ENCODE data around the gene ROBO1.

ROBO1 gene

GRCh38 chr3:79297245-79297960, 470.4 kb downstream of the ROBO1 start:
- peak; percentile 75 for DNase-seq

DNA sequence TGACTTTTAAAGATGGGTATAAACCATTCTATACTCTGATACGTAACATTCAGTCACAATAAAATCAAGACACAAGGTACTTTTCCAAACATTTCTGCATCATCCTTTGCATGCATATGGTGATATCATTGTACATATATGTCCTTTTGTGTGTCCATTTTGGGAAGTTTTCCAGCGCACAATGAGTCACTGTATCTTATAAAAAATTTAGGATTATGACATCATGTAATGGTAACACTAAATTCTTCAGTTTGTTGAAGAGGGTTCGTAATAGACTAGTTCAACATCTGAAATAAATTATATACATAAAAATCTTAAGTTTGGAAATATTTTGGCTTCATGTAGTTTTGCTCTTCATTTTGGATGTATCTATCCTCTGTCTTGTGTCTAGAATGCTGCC, 480.9 kb downstream of the ROBO1 start:
- no peak for DNase-seq

DNA sequence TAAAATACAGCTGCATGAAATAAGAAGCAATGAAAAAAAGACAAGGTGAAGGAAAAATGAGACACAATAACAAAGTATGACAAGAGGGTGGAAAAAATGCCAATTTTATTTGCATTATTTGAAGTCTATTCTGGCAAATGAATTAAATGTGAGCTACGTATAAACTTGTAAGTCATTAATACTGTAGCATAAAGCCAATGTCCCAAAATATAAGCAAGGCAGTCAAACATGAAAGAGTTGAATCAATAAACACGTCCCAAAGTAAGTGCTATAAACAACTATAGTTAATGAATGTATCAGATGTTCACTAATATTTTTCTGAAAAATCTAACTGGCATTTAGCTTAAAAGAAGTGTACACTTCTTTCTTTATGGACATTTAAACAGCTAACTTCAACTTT, 481.9 kb downstream of the ROBO1 start:
- DNase-seq: no peak

DNA sequence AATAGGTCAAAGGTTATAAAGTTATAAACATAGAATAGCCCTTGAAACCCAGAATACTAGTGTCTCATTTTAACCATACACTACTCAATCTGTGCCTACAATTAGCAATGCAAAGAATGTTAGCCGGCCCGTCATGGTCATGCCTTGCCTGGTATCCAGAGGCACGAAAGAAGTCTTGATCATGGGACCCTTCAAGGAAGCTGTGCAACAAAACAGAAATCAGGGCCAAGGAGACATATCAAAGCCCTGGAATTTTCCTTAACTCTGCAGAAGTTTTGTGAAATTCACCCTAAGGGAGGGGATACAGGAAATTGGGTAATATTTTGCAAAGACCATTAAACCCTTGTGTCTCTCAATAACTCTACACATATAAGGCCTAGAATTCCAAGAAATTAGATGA, 482.4 kb downstream of the ROBO1 start:
- DNase-seq: no peak

GRCh38 chr3:79284781-79285180, 483.0 kb downstream of the ROBO1 start:
- no peak for DNase-seq

DNA sequence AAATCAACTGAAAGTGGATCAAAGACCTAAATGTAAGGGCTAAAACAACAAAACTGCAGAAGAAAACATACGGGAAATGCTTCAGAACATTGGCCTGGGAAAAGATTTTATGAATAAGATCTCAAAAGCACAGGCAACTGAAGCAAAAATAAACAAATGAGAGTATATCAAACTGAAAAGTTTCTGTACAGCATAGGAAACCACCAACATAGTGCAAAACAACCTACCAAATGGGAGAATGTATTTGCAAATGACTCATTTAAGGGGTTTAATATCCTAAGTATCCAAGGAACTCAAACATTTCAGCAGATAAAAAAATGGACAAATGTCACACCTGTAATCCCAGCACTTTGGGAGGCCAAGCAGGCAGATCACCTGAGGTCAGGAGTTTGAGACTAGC, 489.1 kb downstream of the ROBO1 start:
- DNase-seq: no peak

DNA sequence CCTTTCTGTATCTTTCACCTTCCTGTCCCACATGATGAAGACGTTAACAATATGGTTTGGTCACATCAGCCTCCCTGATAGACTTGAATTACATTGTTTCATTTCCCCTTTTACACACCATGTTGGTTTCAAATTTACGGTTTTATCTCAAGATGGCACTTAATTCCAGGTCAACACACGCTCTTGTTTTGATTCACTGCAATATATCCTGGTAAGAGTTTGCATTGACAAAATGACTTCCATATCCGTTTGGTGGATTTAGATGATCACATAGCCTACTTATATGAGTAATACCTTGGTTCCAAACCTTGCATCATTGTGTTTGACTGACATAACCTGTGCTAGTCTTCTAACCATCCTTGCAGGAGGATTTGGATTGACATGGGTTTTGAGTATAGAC, 499.4 kb downstream of the ROBO1 start:
- no peak for DNase-seq

DNA sequence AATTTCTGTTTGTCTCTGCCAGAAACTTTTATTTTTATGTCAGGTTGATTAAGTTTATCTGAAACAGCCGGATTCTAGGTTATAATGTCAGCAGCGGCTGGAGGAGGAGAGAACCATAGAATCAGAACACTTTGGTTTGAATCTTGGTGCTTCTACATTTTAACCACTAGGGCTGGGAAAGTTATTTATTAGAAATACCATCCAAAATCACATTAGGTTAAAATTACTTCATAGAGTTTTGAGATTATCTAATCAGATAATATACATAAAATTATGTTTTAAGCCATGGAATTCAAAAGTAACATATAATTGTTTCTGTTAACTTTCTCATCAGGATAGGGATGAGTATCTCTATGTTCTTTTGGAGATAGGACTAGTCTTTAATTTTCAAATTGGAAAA, 502.9 kb downstream of the ROBO1 start:
- no peak for DNase-seq

- no peak for DNase-seq
These were observed 504.4 kb downstream of the ROBO1 start for GRCh38 chr3:79263423-79263822.

GRCh38 chr3:79258479-79258878, 509.3 kb downstream of the ROBO1 start:
- DNase-seq: no peak

- no peak for DNase-seq
These were observed 510.0 kb downstream of the ROBO1 start for GRCh38 chr3:79257791-79258190.

DNA sequence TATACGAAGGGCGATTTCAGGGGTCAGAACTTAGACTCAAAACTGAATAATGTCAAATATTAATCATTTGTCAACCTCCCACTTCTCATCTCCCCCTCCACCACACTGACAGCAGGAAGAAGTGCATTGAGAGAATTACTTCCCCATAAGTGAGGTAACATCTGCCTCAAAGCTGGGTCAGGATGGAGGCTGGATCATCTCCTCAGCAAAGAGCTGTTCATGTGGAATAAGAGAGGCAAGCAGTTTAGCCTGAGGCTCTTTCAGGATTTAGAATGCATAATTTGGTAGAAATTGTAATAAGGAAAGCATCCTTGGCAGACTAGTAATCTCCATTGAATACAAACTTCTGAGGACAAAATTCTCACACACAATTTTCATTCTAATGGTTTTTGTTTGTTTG, 512.1 kb downstream of the ROBO1 start:
- DNase-seq: no peak

DNA sequence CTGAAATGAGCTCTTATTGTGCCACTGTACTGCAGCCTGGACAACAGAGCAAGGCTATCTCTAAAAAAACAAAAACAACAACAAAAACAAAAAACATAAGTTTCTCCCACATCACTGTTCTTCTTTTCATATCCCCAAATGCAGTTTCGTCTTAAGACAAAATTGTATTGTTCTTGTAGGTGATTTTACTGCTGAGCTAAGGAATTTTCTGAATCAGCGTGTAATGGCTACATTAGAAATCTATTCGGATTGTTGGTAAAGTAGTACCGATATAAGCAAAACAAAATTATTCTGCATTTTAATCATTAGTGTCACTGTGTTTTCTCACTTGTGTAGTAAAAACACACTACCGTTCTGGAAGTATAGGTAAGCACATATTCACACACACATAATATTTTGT, 512.5 kb downstream of the ROBO1 start:
- no peak for DNase-seq

DNA sequence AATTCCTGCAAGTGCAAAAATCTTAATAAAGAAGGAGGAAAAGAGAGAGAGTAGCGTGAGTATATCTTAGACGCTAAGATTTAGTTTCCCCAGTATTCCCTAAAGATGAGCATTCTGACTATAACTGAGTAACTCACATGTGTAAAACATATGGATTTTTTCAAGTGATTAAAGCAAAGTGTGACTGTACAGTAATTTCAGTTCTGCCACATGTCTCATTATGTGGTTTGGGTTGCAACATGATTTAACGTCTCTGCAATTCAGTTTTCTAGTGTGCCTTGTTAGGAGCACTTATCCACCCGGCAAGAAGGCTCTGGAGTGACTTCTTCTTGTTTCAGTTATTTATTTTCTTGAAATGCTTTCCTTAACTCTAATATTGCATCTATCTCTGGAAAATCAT, 514.1 kb downstream of the ROBO1 start:
- DNase-seq: no peak

GRCh38 chr3:79253271-79253670, 514.5 kb downstream of the ROBO1 start:
- no peak for DNase-seq

- DNase-seq: no peak
These were observed 517.1 kb downstream of the ROBO1 start for GRCh38 chr3:79250746-79251145.

DNA sequence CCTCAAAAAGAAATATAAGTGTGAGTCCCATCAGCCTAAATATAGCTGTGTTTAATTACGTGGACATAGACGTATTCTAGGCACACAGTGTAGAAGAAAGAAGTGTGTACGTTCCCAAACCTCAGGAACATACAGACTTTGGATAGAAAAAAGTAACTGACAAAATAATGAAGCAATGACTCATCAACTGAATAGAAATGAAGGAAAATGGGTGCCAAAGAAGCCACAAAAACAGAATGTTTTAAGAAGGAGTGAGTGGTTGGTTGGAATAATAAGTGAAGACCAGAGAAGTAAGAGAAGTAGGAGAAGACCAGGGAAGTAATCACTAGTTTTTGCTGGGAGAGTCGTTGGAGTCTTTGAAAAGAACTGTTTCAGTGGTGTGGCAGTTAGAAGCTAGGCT, 518.1 kb downstream of the ROBO1 start:
- no peak for DNase-seq

DNA sequence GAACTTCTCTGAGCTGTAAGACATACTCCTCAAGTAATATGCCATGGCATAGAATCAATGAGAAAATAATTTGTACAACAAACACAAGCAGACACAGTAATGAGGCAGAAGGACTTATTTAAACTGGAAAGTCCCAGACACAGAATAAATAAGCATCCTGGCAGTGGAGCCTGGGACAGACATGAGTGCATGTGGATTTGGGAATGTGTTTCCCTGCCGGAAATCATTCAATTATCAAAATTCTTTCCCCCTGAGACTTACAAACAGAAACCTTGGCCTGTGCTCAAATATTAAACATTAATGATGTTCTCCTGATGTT, 520.1 kb downstream of the ROBO1 start:
- no peak for DNase-seq

DNA sequence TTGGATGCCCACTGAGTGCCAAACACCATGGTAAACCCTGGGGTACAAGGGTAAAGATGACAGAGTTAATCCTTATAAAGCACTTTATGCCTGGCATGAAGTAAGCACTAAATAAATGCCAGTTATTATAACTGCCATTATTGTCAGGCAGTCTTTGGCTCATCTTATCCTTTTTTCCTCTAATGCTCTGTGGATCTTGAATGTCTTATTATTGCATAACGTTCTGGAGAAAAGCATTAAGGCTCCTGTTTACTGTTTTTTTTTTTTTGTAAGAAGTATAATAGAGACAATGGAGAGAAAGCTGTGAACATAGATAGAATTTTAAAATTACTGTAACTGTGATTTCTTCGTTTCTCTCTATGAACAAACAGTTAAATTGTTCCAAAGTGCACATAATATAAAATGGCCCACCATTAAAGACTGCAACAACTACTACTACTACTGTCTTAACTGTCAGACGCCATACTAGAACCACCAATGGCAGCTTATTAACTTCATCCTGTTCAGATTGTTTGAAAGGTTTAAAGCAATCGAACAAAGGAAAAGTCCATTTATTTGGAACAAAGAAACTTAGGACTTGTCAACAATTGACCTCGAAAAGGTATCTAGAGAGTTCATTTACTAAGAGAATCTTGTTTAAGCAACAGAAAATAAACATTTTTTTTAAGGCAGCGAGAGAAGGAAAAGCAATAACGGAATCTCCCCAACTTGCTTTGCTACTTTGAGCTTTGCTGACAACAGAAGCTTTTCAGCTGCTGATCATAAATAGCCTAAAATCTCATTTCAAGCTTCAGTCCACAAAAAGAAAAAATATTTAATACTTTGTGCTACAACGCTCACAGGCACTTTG, 520.7 kb downstream of the ROBO1 start:
- DNase-seq: no peak

GRCh38 chr3:79245284-79246138, 522.3 kb downstream of the ROBO1 start:
- DNase-seq: no peak

- DNase-seq: no peak
These were observed 531.3 kb downstream of the ROBO1 start for GRCh38 chr3:79236496-79236895.

DNA sequence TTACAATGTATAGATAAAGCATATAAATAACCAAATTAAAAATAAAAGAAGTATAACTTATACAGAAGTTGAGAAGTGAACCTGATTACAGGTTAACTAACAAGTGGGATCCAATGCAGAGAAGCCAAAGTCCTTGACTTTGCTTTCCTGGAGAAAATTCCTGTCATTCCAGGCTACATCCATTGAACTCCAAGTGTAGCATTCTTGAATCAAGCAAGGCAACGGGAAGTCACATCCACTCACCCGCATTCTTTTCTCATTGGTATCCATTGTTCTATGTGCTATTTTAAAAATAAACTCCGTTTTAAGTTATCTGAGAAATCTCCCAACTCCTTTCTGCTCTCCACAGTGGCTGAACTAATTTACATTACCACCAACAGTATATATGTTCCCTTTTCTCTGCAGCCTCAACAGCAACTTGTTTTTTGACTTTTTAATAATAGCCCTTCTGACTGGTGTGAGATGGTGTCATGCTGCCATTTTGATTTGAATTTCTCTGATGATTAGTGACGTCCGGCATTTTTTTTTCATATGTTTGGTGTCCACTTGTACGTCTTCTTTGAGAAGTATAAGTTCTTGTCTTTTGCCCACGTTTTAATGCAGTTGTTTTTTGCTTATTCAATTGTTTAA, 534.3 kb downstream of the ROBO1 start:
- no peak for DNase-seq

- DNase-seq: no peak
These were observed 537.5 kb downstream of the ROBO1 start for GRCh38 chr3:79230266-79230665.

Data from NCI-H187 treated with DMSO at 0.1 percent for 48 hours (cell line).